H1 (cell line): ENCODE measurements around the gene CD52. TPM values are rescaled to one million over a fixed set of nuclear protein-coding genes. Genes with fewer than 3 reads are reported as not detected.

Experiments used
- ASH2L ChIP-seq: fragments of 200-600, 300-600 bp; sonication (generic); IDR thresholded peaks from one replicate; pipeline ENCODE4 v1.7.1; 2017; ENCODE audit warnings: low read length
- TAF1 ChIP-seq: IDR thresholded peaks from 2 replicates; pipeline ENCODE4 v1.6.1; 2011; ENCODE audit warnings: mild to moderate bottlenecking, low read depth, low read length
- polyA plus RNA-seq, 7 experiments: library from polyadenylated mRNA; depleted of rRNA in 3 of 7; stranded (reverse) in 5 of 7; unstranded in 2 of 7; fragments of >200 nt in 5 of 7; fragments of 200-250 nt in 2 of 7; gene quantifications; 1 replicate in 5 of 7; 2 replicates in 1 of 7; 4 replicates in 1 of 7; pipeline versions ENCODE4 v1.2.1 to v1.2.3, GENCODE V29; 2011 to 2013; ENCODE audit warnings: missing spikeins in 2 of 7, mixed read lengths in 2 of 7
- total RNA-seq: library from RNA; stranded (reverse); fragmentation: NEBNext Ultra II Directional; extraction: Animal tissue kit (Norgen Biotek cat#: 25700); gene quantifications from 2 replicates; pipeline ENCODE4 v1.2.1, GENCODE V29; 2021
- TF ChIP-seq, protein P1 (sequence below): IDR thresholded peaks from 2 replicates; pipeline ENCODE4 v1.6.1; 2011; ENCODE audit warnings: low read depth, mild to moderate bottlenecking, low read length; ENCODE audit not compliant: insufficient read depth
- TF ChIP-seq, protein P2 (sequence below): fragments of 300-600 bp; sonication (generic); IDR thresholded peaks from 2 replicates; pipeline ENCODE4 v1.7.1; 2012; ENCODE audit warnings: low read length, moderate library complexity, mild to moderate bottlenecking, inconsistent platforms; ENCODE audit not compliant: insufficient replicate concordance

The CD52 gene
- total and polyA plus RNA-seq, 2 of the 8 experiments (the other 6 are each of a cell fraction or from before 2014, with no cell fraction given) = 2.4 to 3.1 TPM

DNA sequence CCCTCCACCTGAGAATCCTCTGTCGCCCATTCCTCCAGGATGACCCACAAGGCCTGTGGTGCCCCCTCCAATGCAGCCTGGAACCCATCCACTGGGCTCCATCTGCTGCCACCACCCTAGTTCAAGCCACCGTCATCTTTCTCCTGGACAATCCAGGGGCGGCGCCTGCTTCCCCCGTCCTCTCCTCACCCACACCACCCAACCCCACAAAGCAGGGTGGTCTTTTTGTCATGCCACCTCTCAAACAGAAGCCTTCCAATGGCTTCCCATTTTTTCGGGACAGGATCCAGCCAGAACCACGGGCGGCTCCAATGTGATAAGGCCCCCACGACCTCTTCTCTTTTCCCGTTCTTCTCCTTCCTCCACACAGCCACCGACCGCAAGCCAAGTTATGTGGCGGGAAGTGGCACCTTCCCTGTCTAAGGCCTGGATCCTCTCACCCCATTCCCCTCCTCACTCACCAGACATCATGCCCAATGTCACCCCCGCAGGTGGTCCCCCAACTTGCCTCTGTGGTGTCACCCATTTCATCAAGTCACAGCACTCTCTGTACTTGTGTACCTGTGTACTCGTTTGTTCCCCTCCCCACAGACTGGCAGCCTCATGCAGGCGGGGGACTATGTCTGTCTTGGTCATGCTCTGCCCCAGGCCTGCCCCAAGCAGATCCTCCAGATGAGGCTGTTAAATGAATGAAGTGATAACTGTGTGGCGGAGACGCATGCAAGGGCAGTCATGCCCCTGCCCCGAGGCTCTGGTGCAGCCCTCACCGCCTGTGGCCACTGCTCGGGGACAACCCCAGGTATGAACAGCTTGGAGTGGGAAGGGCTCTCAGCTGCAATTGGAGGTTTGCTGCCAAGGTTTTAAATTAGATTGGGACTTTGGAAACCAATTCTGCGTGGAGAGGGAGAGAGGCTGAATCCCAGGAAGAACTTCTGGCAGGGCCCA is 22.3 kb upstream of the CD52 start (continued):
- TF ChIP-seq, protein P1, sequence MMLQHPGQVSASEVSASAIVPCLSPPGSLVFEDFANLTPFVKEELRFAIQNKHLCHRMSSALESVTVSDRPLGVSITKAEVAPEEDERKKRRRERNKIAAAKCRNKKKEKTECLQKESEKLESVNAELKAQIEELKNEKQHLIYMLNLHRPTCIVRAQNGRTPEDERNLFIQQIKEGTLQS = no peak
- no peak for TF ChIP-seq TAF1
- TF ChIP-seq ASH2L = no peak
- TF ChIP-seq, protein P2, sequence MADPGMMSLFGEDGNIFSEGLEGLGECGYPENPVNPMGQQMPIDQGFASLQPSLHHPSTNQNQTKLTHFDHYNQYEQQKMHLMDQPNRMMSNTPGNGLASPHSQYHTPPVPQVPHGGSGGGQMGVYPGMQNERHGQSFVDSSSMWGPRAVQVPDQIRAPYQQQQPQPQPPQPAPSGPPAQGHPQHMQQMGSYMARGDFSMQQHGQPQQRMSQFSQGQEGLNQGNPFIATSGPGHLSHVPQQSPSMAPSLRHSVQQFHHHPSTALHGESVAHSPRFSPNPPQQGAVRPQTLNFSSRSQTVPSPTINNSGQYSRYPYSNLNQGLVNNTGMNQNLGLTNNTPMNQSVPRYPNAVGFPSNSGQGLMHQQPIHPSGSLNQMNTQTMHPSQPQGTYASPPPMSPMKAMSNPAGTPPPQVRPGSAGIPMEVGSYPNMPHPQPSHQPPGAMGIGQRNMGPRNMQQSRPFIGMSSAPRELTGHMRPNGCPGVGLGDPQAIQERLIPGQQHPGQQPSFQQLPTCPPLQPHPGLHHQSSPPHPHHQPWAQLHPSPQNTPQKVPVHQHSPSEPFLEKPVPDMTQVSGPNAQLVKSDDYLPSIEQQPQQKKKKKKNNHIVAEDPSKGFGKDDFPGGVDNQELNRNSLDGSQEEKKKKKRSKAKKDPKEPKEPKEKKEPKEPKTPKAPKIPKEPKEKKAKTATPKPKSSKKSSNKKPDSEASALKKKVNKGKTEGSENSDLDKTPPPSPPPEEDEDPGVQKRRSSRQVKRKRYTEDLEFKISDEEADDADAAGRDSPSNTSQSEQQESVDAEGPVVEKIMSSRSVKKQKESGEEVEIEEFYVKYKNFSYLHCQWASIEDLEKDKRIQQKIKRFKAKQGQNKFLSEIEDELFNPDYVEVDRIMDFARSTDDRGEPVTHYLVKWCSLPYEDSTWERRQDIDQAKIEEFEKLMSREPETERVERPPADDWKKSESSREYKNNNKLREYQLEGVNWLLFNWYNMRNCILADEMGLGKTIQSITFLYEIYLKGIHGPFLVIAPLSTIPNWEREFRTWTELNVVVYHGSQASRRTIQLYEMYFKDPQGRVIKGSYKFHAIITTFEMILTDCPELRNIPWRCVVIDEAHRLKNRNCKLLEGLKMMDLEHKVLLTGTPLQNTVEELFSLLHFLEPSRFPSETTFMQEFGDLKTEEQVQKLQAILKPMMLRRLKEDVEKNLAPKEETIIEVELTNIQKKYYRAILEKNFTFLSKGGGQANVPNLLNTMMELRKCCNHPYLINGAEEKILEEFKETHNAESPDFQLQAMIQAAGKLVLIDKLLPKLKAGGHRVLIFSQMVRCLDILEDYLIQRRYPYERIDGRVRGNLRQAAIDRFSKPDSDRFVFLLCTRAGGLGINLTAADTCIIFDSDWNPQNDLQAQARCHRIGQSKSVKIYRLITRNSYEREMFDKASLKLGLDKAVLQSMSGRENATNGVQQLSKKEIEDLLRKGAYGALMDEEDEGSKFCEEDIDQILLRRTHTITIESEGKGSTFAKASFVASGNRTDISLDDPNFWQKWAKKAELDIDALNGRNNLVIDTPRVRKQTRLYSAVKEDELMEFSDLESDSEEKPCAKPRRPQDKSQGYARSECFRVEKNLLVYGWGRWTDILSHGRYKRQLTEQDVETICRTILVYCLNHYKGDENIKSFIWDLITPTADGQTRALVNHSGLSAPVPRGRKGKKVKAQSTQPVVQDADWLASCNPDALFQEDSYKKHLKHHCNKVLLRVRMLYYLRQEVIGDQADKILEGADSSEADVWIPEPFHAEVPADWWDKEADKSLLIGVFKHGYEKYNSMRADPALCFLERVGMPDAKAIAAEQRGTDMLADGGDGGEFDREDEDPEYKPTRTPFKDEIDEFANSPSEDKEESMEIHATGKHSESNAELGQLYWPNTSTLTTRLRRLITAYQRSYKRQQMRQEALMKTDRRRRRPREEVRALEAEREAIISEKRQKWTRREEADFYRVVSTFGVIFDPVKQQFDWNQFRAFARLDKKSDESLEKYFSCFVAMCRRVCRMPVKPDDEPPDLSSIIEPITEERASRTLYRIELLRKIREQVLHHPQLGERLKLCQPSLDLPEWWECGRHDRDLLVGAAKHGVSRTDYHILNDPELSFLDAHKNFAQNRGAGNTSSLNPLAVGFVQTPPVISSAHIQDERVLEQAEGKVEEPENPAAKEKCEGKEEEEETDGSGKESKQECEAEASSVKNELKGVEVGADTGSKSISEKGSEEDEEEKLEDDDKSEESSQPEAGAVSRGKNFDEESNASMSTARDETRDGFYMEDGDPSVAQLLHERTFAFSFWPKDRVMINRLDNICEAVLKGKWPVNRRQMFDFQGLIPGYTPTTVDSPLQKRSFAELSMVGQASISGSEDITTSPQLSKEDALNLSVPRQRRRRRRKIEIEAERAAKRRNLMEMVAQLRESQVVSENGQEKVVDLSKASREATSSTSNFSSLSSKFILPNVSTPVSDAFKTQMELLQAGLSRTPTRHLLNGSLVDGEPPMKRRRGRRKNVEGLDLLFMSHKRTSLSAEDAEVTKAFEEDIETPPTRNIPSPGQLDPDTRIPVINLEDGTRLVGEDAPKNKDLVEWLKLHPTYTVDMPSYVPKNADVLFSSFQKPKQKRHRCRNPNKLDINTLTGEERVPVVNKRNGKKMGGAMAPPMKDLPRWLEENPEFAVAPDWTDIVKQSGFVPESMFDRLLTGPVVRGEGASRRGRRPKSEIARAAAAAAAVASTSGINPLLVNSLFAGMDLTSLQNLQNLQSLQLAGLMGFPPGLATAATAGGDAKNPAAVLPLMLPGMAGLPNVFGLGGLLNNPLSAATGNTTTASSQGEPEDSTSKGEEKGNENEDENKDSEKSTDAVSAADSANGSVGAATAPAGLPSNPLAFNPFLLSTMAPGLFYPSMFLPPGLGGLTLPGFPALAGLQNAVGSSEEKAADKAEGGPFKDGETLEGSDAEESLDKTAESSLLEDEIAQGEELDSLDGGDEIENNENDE = no peak
